GM18867 (cell line): Measurements from ENCODE around the gene SIGLECL1.

Experiments
- ATAC-seq: cut with Tn5 transposase; IDR thresholded peaks from one replicate; pipeline ENCODE4 v1.9.1; 2021; ENCODE audit warnings: mild to moderate bottlenecking, moderate library complexity; ENCODE audit not compliant: unreplicated experiment

The SIGLECL1 gene

GRCh38 chr19:51252306-51253079 lies 1.6 kb downstream of the SIGLECL1 start:
- ATAC-seq = no peak

GRCh38 chr19:51253088-51253806 lies 2.4 kb downstream of the SIGLECL1 start:
- no peak for ATAC-seq

- ATAC-seq = no peak
Measured at GRCh38 chr19:51256155-51256625, 5.3 kb downstream of the SIGLECL1 start.

- no peak for ATAC-seq
Measured at GRCh38 chr19:51257471-51257870, 6.6 kb downstream of the SIGLECL1 start.

- no peak for ATAC-seq
Measured at GRCh38 chr19:51258165-51259160, 7.6 kb downstream of the SIGLECL1 start.

- ATAC-seq = no peak
Measured at GRCh38 chr19:51259348-51260245, 8.7 kb downstream of the SIGLECL1 start.

- no peak for ATAC-seq
Measured at GRCh38 chr19:51263808-51264207, 12.9 kb downstream of the SIGLECL1 start.

GRCh38 chr19:51271067-51271466 lies 20.2 kb downstream of the SIGLECL1 start:
- ATAC-seq = no peak

GRCh38 chr19:51272183-51272810 lies 21.4 kb downstream of the SIGLECL1 start:
- no peak for ATAC-seq

- no peak for ATAC-seq
Measured at GRCh38 chr19:51274049-51274770, 23.3 kb downstream of the SIGLECL1 start.

GRCh38 chr19:51277112-51277511 lies 26.2 kb downstream of the SIGLECL1 start:
- ATAC-seq = no peak

- ATAC-seq = no peak
Measured at GRCh38 chr19:51282335-51282734, 31.5 kb downstream of the SIGLECL1 start.

GRCh38 chr19:51285682-51286081 lies 34.8 kb downstream of the SIGLECL1 start:
- ATAC-seq = no peak

GRCh38 chr19:51289635-51290034 lies 38.8 kb downstream of the SIGLECL1 start:
- no peak for ATAC-seq

- ATAC-seq = no peak
Measured at GRCh38 chr19:51292971-51293370, 42.1 kb downstream of the SIGLECL1 start.

GRCh38 chr19:51293571-51294210 lies 42.8 kb downstream of the SIGLECL1 start:
- ATAC-seq = no peak

GRCh38 chr19:51294211-51294976 lies 43.5 kb downstream of the SIGLECL1 start:
- no peak for ATAC-seq

- no peak for ATAC-seq
Measured at GRCh38 chr19:51294977-51295375, 44.1 kb downstream of the SIGLECL1 start.
